CD4-positive, alpha-beta T cell (primary cell): ENCODE measurements around the gene CRCP. TPM values are rescaled to one million over a fixed set of nuclear protein-coding genes. Genes with fewer than 3 reads are reported as not detected.
"Not testable (repeated sequence)": the region's sequence is repeated elsewhere in the genome, so short reads cannot be mapped to it uniquely, and the experiment has no call there.

Source experiments
- ATAC-seq: fragments of 200-7000 bp; cut with Tn5 transposase; one replicate; pipeline ENCODE4 v1.10.0; 2022; ENCODE audit warnings: mild to moderate bottlenecking; ENCODE audit not compliant: poor library complexity
- CTCF ChIA-PET: fragments of 350-600 bp; sonication (Branson Sonifier 250); formaldehyde crosslinking; loops from one replicate; lab custom pipeline; 2021; ENCODE audit warnings: antibody characterized with exemption, inconsistent platforms; lab: Charles Lee
- POLR2A ChIA-PET: fragments of 350-600 bp; sonication (Branson Sonifier 250); formaldehyde crosslinking; loops from one replicate; lab custom pipeline; 2021; ENCODE audit warnings: antibody characterized with exemption, inconsistent platforms; lab: Charles Lee
- DNase-seq, 14 experiments: peaks; one replicate each; pipeline ENCODE4 v3.0.0-alpha.2; 2013 to 2020; ENCODE audit warnings: mixed read lengths in 2 of 14
- H3K27ac ChIP-seq, 2 donors: one replicate each; pipeline versions ENCODE4 v1.5.1 to v1.7.0; 2013; ENCODE audit warnings: low read length in 2 of 2, low read depth in 1 of 2, mild to moderate bottlenecking in 1 of 2
- H3K27me3 ChIP-seq, 2 experiments: 1 replicate in 1 of 2; 2 replicates in 1 of 2; pipeline versions ENCODE4 v1.6.1 to v1.7.0; 2013; ENCODE audit warnings: low read length in 2 of 2, control low read depth in 1 of 2, mild to moderate bottlenecking in 1 of 2, moderate library complexity in 1 of 2; ENCODE audit not compliant: insufficient read depth in 2 of 2, control insufficient read depth in 1 of 2
- H3K36me3 ChIP-seq: one replicate; pipeline ENCODE4 v1.6.1; 2013; ENCODE audit warnings: low read length, control low read depth; ENCODE audit not compliant: insufficient read depth
- H3K4me1 ChIP-seq: one replicate; pipeline ENCODE4 v1.6.1; 2013; ENCODE audit warnings: low read length, control low read depth; ENCODE audit not compliant: insufficient read depth
- H3K4me3 ChIP-seq: one replicate; pipeline ENCODE4 v1.5.1; 2013; ENCODE audit warnings: mild to moderate bottlenecking, low read length, moderate library complexity
- H3K9me3 ChIP-seq, 2 experiments: 1 replicate in 1 of 2; 2 replicates in 1 of 2; pipeline versions ENCODE4 v1.6.1 to v1.7.0; 2013; ENCODE audit warnings: low read length in 2 of 2, mild to moderate bottlenecking in 2 of 2, control low read depth in 1 of 2, moderate library complexity in 1 of 2; ENCODE audit not compliant: control insufficient read depth in 1 of 2, insufficient read depth in 1 of 2
- H3K27ac Mint-ChIP-seq: one replicate; pipeline ENCODE4 v1.8.0; 2020; ENCODE audit warnings: mixed read lengths
- H3K27me3 Mint-ChIP-seq: one replicate; pipeline ENCODE4 v1.8.0; 2021; ENCODE audit warnings: mixed read lengths
- H3K36me3 Mint-ChIP-seq: one replicate; pipeline ENCODE4 v1.8.0; 2021; ENCODE audit warnings: low read depth, mixed read lengths
- H3K4me1 Mint-ChIP-seq: one replicate; pipeline ENCODE4 v1.8.0; 2021; ENCODE audit warnings: low read depth, mixed read lengths
- H3K4me3 Mint-ChIP-seq: one replicate; pipeline ENCODE4 v1.8.0; 2020; ENCODE audit warnings: mild to moderate bottlenecking, mixed read lengths
- H3K9me3 Mint-ChIP-seq: one replicate; pipeline ENCODE4 v1.8.0; 2020; ENCODE audit warnings: mixed read lengths
- intact Hi-C, 2 experiments: fragments of 100-400 bp; cut with DNase I in 1 of 2; cut with micrococcal nuclease in 1 of 2; formaldehyde crosslinking; loops; one replicate each; pipeline versions ENCODE4 v1.15.1 to v1.9.0; 2023 to 2025; cut with DNase I, micrococcal nuclease
- total RNA-seq, 174 experiments: library from RNA in 2 of 174; stranded (reverse) in 2 of 174; gene quantifications; one replicate each; pipeline ENCODE4 v1.2.3 and lab custom pipeline; 2021 to 2026
- TF ChIP-seq, protein P1 (sequence below): fragments of 200-600 bp; IDR thresholded peaks from one replicate; pipeline ENCODE4 v1.8.0; 2022; ENCODE audit warnings: antibody characterized with exemption, mild to moderate bottlenecking

Gene CRCP
- total RNA-seq, 2 experiments from 2014 or later: 29.2 to 29.4 TPM

GRCh38 chr7:66150471-66150870 is 35.8 kb downstream of the CRCP start:
- Mint-ChIP-seq H3K27ac (no peak overlapping the region), H3K36me3 (peaks cover 87% of the 10 kb centered on the region), H3K9me3 (no peaks in the 10 kb centered on the region), H3K4me3 (no peak overlapping the region), H3K4me1 (peaks cover 23% of the 10 kb centered on the region), H3K27me3 (no peaks in the 10 kb centered on the region)
- DNase-seq (peak in 1 of 14 experiments; percentile 13), ATAC-seq (no peak)
- Histone ChIP-seq H3K27ac (no peak overlapping the region), H3K9me3 (no peaks in the 10 kb centered on the region), H3K4me3 (no peak overlapping the region), H3K4me1 (peaks cover 26% of the 10 kb centered on the region), H3K27me3 (no peaks in the 10 kb centered on the region), H3K36me3 (peaks cover 61% of the 10 kb centered on the region)
- TF ChIP-seq, protein P1, sequence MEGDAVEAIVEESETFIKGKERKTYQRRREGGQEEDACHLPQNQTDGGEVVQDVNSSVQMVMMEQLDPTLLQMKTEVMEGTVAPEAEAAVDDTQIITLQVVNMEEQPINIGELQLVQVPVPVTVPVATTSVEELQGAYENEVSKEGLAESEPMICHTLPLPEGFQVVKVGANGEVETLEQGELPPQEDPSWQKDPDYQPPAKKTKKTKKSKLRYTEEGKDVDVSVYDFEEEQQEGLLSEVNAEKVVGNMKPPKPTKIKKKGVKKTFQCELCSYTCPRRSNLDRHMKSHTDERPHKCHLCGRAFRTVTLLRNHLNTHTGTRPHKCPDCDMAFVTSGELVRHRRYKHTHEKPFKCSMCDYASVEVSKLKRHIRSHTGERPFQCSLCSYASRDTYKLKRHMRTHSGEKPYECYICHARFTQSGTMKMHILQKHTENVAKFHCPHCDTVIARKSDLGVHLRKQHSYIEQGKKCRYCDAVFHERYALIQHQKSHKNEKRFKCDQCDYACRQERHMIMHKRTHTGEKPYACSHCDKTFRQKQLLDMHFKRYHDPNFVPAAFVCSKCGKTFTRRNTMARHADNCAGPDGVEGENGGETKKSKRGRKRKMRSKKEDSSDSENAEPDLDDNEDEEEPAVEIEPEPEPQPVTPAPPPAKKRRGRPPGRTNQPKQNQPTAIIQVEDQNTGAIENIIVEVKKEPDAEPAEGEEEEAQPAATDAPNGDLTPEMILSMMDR: no peak
- intact Hi-C loops: no loop called here
- ChIA-PET POLR2A (no interaction called here), CTCF (no interaction called here)

- no peak for ATAC-seq
- H3K4me1 ChIP-seq: peaks cover 23% of the 10 kb centered on the region
- H3K9me3 Mint-ChIP-seq: no peaks in the 10 kb centered on the region
- TF ChIP-seq, protein P1: no peak
- peaks cover 19% of the 10 kb centered on the region for H3K4me1 Mint-ChIP-seq
- no peaks in the 10 kb centered on the region for H3K27me3 Mint-ChIP-seq
- CTCF ChIA-PET: no interaction called here
- H3K4me3 ChIP-seq: no peak overlapping the region
- H3K27ac ChIP-seq: no peak overlapping the region
- intact Hi-C loops: no loop called here
- POLR2A ChIA-PET: no interaction called here
- no peak overlapping the region for H3K27ac Mint-ChIP-seq
- H3K36me3 Mint-ChIP-seq: peaks cover 85% of the 10 kb centered on the region
- peaks cover 0 to 3% of the 10 kb centered on the region in 2 experiments for H3K9me3 ChIP-seq
- no peak overlapping the region for H3K4me3 Mint-ChIP-seq
- no peaks in the 10 kb centered on the region for H3K27me3 ChIP-seq
- H3K36me3 ChIP-seq: peaks cover 59% of the 10 kb centered on the region
- DNase-seq: no peak
Observed at GRCh38 chr7:66152371-66153191, 37.9 kb downstream of the CRCP start.

DNA sequence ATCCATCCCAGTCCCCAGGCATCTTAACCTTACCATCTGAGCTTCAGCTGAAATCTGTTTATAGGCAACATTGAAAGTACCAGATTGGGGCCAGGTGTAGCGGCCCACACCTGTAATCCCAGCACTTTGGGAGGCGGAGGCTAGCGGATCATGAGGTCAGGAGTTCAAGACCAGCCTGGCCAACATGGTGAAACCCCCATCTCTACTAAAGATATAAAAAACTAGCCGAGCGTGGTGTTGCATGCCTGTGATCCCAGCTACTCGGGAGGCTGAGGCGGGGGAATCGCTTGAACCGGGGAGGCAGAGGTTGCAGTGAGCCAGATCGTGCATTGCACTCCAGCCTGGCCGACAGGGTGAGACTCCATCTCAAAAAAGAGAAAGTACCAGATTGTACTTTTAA is 39.0 kb downstream of the CRCP start:
- peaks cover 6 to 7% of the 10 kb centered on the region in 2 experiments for H3K9me3 ChIP-seq
- no peaks in the 10 kb centered on the region for H3K27me3 ChIP-seq
- ATAC-seq: no peak
- Mint-ChIP-seq H3K4me1 (peaks cover 15% of the 10 kb centered on the region), H3K9me3 (no peaks in the 10 kb centered on the region), H3K27me3 (no peaks in the 10 kb centered on the region), H3K27ac (no peak overlapping the region), H3K36me3 (peaks cover 83% of the 10 kb centered on the region), H3K4me3 (no peak overlapping the region)
- H3K27ac ChIP-seq: no peak overlapping the region
- POLR2A ChIA-PET: no interaction called here
- DNase-seq: no peak
- intact Hi-C loops: no loop called here
- peaks cover 62% of the 10 kb centered on the region for H3K36me3 ChIP-seq
- TF ChIP-seq, protein P1: no peak
- H3K4me3 ChIP-seq: no peak overlapping the region
- peaks cover 12% of the 10 kb centered on the region for H3K4me1 ChIP-seq
- CTCF ChIA-PET: no interaction called here

DNA sequence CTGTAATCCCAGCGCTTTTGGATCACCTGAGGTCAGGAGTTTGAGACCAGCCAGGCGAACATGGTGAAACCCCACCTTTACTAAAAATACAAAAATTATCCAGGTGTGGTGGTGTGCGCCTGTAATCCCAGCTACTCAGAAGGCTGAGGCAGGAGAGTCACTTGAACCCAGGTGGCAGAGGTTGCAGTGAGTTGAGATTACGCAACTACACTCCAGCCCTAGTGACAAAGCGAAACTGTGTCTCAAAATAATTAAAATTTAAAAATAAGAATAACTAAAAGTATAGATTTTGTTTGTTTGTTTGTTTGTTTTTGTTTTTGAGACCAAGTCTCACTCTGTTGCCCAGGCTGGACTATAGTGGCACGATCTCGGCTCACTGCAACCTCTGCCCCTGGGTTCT is 41.4 kb downstream of the CRCP start:
- intact Hi-C loops, H3K4me1 ChIP-seq, ATAC-seq, H3K27me3 Mint-ChIP-seq, H3K4me3 Mint-ChIP-seq, H3K27ac Mint-ChIP-seq, H3K9me3 Mint-ChIP-seq, POLR2A ChIA-PET, H3K4me3 ChIP-seq, H3K4me1 Mint-ChIP-seq, H3K27ac ChIP-seq, H3K27me3 ChIP-seq, DNase-seq: not testable (repeated sequence)
- H3K36me3 Mint-ChIP-seq: peaks cover 70% of the 10 kb centered on the region
- CTCF ChIA-PET: interaction anchor here (1.0 kb wide), 1 partner anchor 15 kb away, joined by 3 read pairs; no protein-coding TSS in a partner anchor
- Histone ChIP-seq H3K9me3 (peaks cover 7 to 20% of the 10 kb centered on the region in 2 experiments), H3K36me3 (peaks cover 55% of the 10 kb centered on the region)
